NCI-H128 (cell line): ENCODE measurements around the gene CENPT.

Experiments
- DNase-seq: peaks from one replicate; lab custom pipeline; 2025; ENCODE audit not compliant: unreplicated experiment; lab: John Stamatoyannopoulos, UW

The CENPT gene

GRCh38 chr16:67811899-67812298 lies 35.6 kb downstream of the CENPT start:
- no peak for DNase-seq

GRCh38 chr16:67807148-67807682 lies 40.3 kb downstream of the CENPT start:
- no peak for DNase-seq

GRCh38 chr16:67806428-67807147 lies 40.9 kb downstream of the CENPT start, which contains the start of the genes RANBP10 and TSNAXIP1:
Gene RANBP10 (minus strand): TSS chr16:67806560. CDS start chr16:67806536, 24 bp downstream.
Gene TSNAXIP1 (plus strand): TSS chr16:67806889. CDS start chr16:67807150, 261 bp downstream.
- DNase-seq = peak; percentile 95

GRCh38 chr16:67805718-67806427 lies 41.6 kb downstream of the CENPT start:
- DNase-seq = no peak

- DNase-seq = no peak
Measured at GRCh38 chr16:67804853-67805542, 42.5 kb downstream of the CENPT start.

GRCh38 chr16:67803894-67804293 lies 43.6 kb downstream of the CENPT start:
- DNase-seq = no peak

- no peak for DNase-seq
Measured at GRCh38 chr16:67801883-67802282, 45.6 kb downstream of the CENPT start.

GRCh38 chr16:67801241-67801640 lies 46.3 kb downstream of the CENPT start:
- DNase-seq = no peak

- no peak for DNase-seq
Measured at GRCh38 chr16:67800338-67800926, 47.1 kb downstream of the CENPT start.

GRCh38 chr16:67796099-67796718 lies 51.3 kb downstream of the CENPT start:
- no peak for DNase-seq

GRCh38 chr16:67790071-67790470 lies 57.4 kb downstream of the CENPT start:
- DNase-seq = no peak

- DNase-seq = no peak
Measured at GRCh38 chr16:67786491-67786890, 61.0 kb downstream of the CENPT start.

GRCh38 chr16:67783353-67783725 lies 64.2 kb downstream of the CENPT start:
- DNase-seq = peak; percentile 45

GRCh38 chr16:67782567-67783352 lies 64.7 kb downstream of the CENPT start:
- peak; percentile 46 for DNase-seq

- no peak for DNase-seq
Measured at GRCh38 chr16:67781565-67781921, 66.0 kb downstream of the CENPT start.

GRCh38 chr16:67780847-67781564 lies 66.5 kb downstream of the CENPT start:
- DNase-seq = no peak

GRCh38 chr16:67779256-67780014 lies 68.1 kb downstream of the CENPT start:
- no peak for DNase-seq
